ENCODE results near the gene FAM171A1.

FAM171A1 gene

DNA sequence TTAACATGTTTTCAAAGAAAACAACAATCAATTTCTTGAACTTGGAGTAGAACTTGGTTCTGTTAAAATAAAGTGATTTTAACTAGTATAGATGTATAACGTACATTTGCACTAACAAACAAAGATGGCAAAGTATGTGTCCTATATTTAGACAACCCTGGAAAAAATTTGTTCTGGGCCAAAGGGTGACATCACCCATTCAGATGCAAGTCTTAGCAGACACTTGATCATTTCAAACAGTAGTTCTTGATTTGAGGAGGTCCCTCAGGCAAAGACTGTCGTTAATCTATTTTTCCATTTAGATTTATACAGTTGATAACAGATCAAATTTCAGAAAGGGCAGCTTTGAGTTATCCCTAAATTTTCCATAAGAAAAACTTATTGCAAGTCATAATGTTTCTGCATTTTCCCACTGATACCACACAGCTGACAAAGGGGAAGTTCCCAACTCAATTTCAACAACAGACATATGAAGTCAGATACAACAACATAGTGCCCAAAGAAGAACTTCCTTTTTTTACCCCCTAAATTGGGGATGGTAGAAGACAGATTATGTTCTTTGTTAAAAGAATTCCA is 207.7 kb downstream of the FAM171A1 start:
- Histone ChIP-seq H3K4me2 (no peak overlapping the region), H2AFZ (ENCODE audit: low read depth) (no peak overlapping the region), H3K4me3 (IDR thresholded peaks at IDR 0.05; ENCODE audit: insufficient read depth, low read depth, low read length) (no peak overlapping the region), H3K27me3 (ENCODE audit: insufficient read depth, low read depth) (no peaks in the 10 kb centered on the region), H3K27ac (no peak overlapping the region), H3K79me2 (ENCODE audit: insufficient read depth, low read depth) (peaks cover 12% of the 10 kb centered on the region; the same call in 1 of the 2 replicates), H3K36me3 (ENCODE audit: insufficient read depth) (no peaks in the 10 kb centered on the region), H4K20me1 (ENCODE audit: insufficient read depth) (no peaks in the 10 kb centered on the region), H3K9ac (no peak overlapping the region), H3K4me1 (ENCODE audit: low read depth, poor library complexity, severe bottlenecking) (peaks cover 12% of the 10 kb centered on the region)
- TF ChIP-seq, protein P1, sequence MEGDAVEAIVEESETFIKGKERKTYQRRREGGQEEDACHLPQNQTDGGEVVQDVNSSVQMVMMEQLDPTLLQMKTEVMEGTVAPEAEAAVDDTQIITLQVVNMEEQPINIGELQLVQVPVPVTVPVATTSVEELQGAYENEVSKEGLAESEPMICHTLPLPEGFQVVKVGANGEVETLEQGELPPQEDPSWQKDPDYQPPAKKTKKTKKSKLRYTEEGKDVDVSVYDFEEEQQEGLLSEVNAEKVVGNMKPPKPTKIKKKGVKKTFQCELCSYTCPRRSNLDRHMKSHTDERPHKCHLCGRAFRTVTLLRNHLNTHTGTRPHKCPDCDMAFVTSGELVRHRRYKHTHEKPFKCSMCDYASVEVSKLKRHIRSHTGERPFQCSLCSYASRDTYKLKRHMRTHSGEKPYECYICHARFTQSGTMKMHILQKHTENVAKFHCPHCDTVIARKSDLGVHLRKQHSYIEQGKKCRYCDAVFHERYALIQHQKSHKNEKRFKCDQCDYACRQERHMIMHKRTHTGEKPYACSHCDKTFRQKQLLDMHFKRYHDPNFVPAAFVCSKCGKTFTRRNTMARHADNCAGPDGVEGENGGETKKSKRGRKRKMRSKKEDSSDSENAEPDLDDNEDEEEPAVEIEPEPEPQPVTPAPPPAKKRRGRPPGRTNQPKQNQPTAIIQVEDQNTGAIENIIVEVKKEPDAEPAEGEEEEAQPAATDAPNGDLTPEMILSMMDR (conservative IDR thresholded peaks at IDR 0.05; ENCODE audit: low read depth, low read length) = no peak

Measured in KMS-11 (cell line).